ENCODE data around the gene PVR.

The PVR gene

DNA sequence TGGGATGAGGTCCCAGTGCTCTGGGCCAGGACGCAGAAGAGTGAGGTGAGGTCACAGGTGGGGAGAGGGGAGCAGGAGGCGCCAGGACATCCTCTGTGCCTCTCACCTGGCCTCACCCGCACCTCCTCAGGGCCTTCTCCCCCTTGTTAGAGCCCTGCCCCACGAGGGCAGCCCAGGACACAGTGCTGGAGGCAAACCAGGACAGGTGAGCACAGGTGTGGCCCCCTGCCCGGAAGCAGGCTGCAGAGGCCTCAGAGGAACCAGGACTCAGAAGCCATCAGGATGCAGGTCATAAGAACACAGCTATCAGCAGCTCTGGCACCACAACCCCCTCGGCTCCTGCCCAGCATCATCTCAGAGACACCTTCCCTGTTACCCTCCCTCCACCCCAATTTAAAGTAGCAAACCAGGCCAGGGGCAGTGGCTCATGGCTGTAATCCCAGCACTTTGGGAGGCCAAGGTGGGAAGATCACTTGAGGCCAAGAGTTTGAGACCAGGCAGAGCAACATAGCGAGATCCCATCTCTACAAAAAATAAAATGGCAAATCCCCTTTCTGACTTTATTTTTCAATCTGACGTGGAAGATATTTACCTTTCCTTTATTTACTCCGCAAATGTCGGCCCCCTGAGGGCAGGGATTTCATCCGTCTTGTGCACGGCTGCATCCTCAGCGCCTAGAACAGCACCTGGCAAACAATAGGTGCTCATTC lies 54.9 kb downstream of the PVR start, which contains the start of gene CEACAM16:
TSS of gene CEACAM16 (plus strand) at position 660 of the 710 bp plus-strand sequence. CDS start 2,306 bp downstream, outside the sequence.
- TF ChIP-seq, protein P1, sequence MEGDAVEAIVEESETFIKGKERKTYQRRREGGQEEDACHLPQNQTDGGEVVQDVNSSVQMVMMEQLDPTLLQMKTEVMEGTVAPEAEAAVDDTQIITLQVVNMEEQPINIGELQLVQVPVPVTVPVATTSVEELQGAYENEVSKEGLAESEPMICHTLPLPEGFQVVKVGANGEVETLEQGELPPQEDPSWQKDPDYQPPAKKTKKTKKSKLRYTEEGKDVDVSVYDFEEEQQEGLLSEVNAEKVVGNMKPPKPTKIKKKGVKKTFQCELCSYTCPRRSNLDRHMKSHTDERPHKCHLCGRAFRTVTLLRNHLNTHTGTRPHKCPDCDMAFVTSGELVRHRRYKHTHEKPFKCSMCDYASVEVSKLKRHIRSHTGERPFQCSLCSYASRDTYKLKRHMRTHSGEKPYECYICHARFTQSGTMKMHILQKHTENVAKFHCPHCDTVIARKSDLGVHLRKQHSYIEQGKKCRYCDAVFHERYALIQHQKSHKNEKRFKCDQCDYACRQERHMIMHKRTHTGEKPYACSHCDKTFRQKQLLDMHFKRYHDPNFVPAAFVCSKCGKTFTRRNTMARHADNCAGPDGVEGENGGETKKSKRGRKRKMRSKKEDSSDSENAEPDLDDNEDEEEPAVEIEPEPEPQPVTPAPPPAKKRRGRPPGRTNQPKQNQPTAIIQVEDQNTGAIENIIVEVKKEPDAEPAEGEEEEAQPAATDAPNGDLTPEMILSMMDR (IDR thresholded peaks at IDR 0.05; ENCODE audit: insufficient read depth, low read depth, low read length, missing control alignments), result no peak
- DNase-seq (ENCODE audit: low read depth), result no peak
- no peak within 1 kb of the TSS for H3K4me3 ChIP-seq (ENCODE audit: low read depth, low read length)

DNA sequence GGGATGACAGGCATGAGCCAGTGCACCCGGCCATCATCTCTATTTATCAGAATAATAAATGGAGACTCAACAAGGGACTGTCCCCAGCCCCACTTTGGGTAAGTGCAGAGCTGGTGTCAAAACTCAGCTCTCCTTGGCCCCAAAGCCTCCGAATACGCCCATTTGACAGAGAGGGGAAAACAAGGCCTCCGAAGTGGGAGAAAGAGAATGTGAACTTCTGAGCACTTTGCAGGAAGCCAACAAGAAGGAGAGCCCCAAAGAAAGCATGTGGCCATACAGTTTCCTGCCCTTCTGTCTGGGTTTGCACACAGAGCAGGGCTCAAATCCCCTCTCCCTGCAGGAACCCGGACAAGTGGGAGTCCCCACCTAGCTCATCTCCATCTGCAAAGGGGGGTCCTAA lies 56.8 kb downstream of the PVR start:
- DNase-seq (ENCODE audit: low read depth), result no peak
- H3K4me3 ChIP-seq (ENCODE audit: low read depth, low read length), result no peak overlapping the region
- TF ChIP-seq, protein P1 (IDR thresholded peaks at IDR 0.05; ENCODE audit: insufficient read depth, low read depth, low read length, missing control alignments), result no peak

DNA sequence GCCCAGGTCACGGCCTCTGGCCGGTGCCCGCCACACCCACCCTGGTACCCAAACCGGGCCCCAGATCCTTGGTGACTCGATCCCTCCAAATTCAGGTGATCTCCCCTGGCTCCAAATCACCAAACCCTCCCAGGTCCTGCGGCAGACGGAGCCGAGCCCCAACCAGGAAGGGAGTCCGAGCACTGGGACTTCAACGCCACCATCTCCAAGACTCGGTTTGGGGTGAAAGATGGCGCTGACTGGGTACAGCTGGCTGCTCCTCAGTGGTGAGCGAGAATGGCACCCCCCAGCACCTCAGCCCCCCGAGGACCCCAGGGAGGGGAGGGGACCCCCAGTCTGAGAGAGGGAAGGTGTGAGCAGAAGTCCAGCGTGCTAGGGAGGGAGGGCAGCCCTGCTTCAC lies 57.5 kb downstream of the PVR start:
- no peak overlapping the region for H3K4me3 ChIP-seq (ENCODE audit: low read depth, low read length)
- no peak for DNase-seq (ENCODE audit: low read depth)
- TF ChIP-seq, protein P1 (IDR thresholded peaks at IDR 0.05; ENCODE audit: insufficient read depth, low read depth, low read length, missing control alignments), result no peak

DNA sequence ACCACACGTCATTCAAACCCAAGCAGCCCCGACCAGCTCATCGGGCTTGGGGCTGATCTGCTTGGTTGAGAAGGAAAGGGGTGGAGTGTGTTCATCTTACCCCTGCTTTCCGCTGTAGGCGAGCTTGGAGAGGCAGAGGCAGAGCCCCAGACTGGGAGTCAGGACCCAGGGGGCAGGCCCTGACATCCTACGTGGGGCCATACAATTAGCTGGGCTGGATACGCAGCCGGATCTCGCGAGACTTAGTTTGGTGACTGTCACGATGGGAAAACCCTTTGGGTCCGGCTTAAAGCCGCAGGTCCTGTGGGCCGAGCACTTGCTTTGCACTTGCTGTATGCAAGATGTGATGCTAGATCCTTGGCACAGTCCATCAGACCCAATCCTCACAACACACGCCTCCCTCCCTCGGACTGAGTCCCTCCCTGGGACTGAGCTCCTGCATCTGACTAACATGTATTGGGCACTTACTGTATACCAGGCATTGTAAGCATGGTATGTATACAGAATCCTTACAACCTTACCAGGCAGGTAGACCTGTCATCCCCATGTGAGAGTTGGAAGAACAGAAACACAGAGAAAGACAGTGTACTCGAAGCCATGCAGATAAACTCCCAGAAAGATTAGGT lies 59.0 kb downstream of the PVR start:
- TF ChIP-seq, protein P1 (IDR thresholded peaks at IDR 0.05; ENCODE audit: insufficient read depth, low read depth, low read length, missing control alignments), result no peak
- H3K4me3 ChIP-seq (ENCODE audit: low read depth, low read length), result no peak overlapping the region
- DNase-seq (ENCODE audit: low read depth), result no peak

DNA sequence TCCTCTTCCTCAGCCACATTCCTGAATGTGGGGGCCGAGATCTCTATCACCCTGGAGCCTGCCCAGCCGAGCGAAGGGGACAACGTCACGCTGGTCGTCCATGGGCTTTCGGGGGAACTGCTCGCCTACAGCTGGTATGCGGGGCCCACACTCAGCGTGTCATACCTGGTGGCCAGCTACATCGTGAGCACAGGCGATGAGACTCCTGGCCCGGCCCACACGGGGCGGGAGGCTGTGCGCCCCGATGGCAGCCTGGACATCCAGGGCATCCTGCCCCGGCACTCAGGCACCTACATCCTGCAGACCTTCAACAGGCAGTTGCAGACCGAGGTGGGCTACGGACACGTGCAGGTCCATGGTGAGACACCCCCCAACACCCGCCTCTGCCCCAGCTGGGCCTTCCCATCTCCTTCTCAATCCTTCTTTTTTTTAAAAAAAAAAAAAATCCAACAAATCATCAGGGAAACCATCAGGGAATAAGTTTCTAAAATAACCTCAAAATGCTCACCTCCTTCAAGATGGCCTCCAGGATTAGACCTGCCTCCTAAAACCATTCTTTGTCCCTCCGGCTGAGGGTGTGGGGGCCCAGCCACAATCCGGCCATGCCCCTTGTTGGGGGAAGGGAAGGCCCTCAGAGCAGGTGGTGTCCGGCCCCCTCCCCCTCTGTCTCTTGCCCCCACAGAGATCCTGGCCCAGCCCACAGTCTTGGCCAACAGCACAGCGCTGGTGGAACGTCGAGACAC lies 59.8 kb downstream of the PVR start:
- DNase-seq (ENCODE audit: low read depth), result no peak
- H3K4me3 ChIP-seq (ENCODE audit: low read depth, low read length), result no peak overlapping the region
- TF ChIP-seq, protein P1 (IDR thresholded peaks at IDR 0.05; ENCODE audit: insufficient read depth, low read depth, low read length, missing control alignments), result no peak

DNA sequence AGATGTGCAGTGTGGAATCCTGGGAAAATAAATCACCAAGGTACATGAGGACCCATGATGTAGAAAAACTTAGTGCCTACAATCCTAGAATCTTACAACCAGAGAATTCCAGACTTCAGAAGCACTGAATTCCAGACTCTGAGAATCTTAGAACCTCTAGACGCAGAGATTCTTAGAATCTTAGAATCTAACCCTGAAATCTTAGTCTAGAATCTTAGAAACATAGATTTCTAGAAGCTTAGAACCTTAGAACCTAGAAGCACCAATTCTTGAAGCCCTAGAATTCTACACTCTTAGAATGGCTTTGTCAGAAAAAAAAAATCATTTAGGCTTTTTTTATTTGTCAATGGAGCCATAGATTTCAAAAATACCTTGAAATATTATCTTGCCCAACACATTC lies 61.3 kb downstream of the PVR start:
- H3K4me3 ChIP-seq (ENCODE audit: low read depth, low read length), result no peak overlapping the region
- TF ChIP-seq, protein P1 (IDR thresholded peaks at IDR 0.05; ENCODE audit: insufficient read depth, low read depth, low read length, missing control alignments), result no peak
- no peak for DNase-seq (ENCODE audit: low read depth)

All from GM12865 (cell line).